BE2C (cell line): ENCODE results near the gene ME3.
"Not testable (repeated sequence)": the region's sequence is repeated elsewhere in the genome, so short reads cannot be mapped to it uniquely, and the experiment has no call there.

ENCODE experiments used
- DNase-seq: peaks from one replicate; pipeline ENCODE4 v3.0.0-alpha.2; 2020
- H3K27me3 ChIP-seq: fragments of 250-450 bp; sonication (Bioruptor Pico); 2 replicates; pipeline ENCODE4 v1.5.1; 2020; ENCODE audit warnings: mild to moderate bottlenecking
- H3K36me3 ChIP-seq: fragments of 250-450 bp; sonication (Bioruptor Pico); 2 replicates; pipeline ENCODE4 v1.5.1; 2020; ENCODE audit warnings: mild to moderate bottlenecking
- H3K4me1 ChIP-seq: fragments of 250-450 bp; sonication (Bioruptor Pico); 2 replicates; pipeline ENCODE4 v1.5.1; 2020
- H3K4me3 ChIP-seq: 2 replicates; pipeline ENCODE4 v1.5.1; 2011; ENCODE audit warnings: low read depth, low read length
- H3K9me3 ChIP-seq: fragments of 250-450 bp; sonication (Bioruptor Pico); 2 replicates; pipeline ENCODE4 v1.5.1; 2020
- TF ChIP-seq, protein P1 (sequence below): IDR thresholded peaks from 2 replicates; pipeline ENCODE4 v1.5.1; 2012; ENCODE audit warnings: mild to moderate bottlenecking, low read depth, low read length

ME3 gene

DNA sequence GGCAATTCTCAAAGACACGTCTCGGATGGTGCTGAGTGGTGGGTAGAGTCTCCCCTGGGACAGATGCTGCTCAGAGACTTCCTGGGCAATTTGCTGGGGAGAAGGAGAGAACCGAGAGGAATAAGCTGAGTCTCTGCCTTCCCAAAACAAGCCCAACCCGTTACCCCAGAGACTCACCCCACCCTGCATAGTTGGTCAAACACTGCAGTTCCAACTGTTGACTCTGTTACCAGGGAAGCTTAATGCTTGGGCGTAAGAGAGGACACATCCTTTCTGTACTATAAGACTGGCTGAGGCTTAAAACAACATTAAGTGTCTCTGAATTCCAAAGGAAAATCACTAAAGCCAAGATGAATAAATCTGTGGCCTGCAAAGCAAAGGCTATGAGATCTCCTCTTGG is 229.6 kb downstream of the ME3 start:
- no peaks in the 10 kb centered on the region for H3K4me1 ChIP-seq
- no peak for DNase-seq
- no peaks in the 10 kb centered on the region for H3K36me3 ChIP-seq
- TF ChIP-seq, protein P1, sequence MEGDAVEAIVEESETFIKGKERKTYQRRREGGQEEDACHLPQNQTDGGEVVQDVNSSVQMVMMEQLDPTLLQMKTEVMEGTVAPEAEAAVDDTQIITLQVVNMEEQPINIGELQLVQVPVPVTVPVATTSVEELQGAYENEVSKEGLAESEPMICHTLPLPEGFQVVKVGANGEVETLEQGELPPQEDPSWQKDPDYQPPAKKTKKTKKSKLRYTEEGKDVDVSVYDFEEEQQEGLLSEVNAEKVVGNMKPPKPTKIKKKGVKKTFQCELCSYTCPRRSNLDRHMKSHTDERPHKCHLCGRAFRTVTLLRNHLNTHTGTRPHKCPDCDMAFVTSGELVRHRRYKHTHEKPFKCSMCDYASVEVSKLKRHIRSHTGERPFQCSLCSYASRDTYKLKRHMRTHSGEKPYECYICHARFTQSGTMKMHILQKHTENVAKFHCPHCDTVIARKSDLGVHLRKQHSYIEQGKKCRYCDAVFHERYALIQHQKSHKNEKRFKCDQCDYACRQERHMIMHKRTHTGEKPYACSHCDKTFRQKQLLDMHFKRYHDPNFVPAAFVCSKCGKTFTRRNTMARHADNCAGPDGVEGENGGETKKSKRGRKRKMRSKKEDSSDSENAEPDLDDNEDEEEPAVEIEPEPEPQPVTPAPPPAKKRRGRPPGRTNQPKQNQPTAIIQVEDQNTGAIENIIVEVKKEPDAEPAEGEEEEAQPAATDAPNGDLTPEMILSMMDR: no peak
- H3K9me3 ChIP-seq: no peaks in the 10 kb centered on the region
- H3K27me3 ChIP-seq: no peaks in the 10 kb centered on the region
- no peak overlapping the region for H3K4me3 ChIP-seq

DNA sequence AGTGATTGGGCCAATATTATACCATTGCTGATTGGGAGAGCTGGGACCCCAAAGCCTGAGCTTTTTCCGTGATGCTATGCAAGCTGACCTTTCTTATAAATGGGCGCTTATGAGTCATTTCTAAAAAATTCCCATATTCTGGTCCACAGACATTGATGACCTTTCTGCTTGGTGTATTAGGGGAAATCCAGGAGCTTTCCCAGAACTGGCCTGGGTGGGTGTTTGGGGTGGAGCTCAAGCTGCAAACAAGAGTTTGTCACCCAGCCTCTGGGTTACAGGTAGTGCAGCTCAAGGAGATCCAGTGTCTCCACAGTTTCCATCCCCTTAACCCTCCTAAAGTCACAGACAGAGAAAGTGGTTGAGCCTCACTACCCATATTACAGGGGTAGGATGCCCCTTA is 230.0 kb downstream of the ME3 start:
- DNase-seq: no peak
- H3K4me3 ChIP-seq: no peak overlapping the region
- H3K4me1 ChIP-seq: no peaks in the 10 kb centered on the region
- H3K27me3 ChIP-seq: no peaks in the 10 kb centered on the region
- no peaks in the 10 kb centered on the region for H3K36me3 ChIP-seq
- TF ChIP-seq, protein P1: no peak
- H3K9me3 ChIP-seq: no peaks in the 10 kb centered on the region

DNA sequence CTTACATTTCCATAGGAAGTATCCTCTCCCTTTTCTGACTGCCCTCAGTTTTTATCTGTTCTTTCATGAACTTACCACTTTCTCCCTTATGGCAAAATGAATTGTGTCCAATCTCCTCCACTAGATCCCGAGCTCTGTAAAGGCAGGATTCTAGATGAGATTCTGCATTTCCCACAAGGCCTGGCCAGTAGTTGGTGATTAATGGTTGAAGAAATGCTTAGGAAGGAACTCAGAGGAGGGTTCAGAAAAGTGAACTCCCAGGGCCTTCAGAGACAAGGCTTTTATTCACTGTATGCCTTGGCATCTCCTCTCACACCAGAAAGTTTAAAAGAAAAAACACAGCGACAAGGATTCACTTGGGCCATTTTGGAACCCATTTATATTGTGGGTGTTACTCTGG is 231.6 kb downstream of the ME3 start:
- TF ChIP-seq, protein P1: no peak

DNA sequence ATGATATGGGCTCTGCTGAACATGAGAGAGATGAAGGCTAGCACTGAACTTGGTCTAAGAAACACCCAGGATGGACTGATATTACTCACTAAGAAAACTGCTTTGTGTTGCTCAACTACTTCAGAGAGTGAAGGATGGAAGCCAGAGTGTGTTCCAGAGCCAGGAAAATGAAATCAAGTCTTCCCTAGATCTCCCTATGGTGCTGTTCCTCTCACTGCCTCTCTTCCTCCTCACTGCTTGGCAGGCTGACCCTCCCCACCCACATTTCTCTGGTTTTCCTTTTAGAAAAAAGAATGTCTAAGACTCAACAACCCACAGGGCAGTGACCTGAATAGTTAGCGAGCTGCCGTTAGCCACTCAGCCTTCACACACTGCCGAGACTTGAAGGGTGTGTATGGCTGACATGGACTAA is 232.1 kb downstream of the ME3 start:
- H3K36me3 ChIP-seq: no peaks in the 10 kb centered on the region
- no peak overlapping the region for H3K4me3 ChIP-seq
- TF ChIP-seq, protein P1: no peak
- DNase-seq: no peak
- no peaks in the 10 kb centered on the region for H3K9me3 ChIP-seq
- no peaks in the 10 kb centered on the region for H3K4me1 ChIP-seq
- no peaks in the 10 kb centered on the region for H3K27me3 ChIP-seq

More for the DNA sequence above, 231.6 kb downstream of the ME3 start:
- H3K4me1 ChIP-seq: no peaks in the 10 kb centered on the region
- H3K9me3 ChIP-seq: no peaks in the 10 kb centered on the region
- H3K36me3 ChIP-seq: no peaks in the 10 kb centered on the region
- H3K27me3 ChIP-seq: no peaks in the 10 kb centered on the region
- no peak overlapping the region for H3K4me3 ChIP-seq
- no peak for DNase-seq

DNA sequence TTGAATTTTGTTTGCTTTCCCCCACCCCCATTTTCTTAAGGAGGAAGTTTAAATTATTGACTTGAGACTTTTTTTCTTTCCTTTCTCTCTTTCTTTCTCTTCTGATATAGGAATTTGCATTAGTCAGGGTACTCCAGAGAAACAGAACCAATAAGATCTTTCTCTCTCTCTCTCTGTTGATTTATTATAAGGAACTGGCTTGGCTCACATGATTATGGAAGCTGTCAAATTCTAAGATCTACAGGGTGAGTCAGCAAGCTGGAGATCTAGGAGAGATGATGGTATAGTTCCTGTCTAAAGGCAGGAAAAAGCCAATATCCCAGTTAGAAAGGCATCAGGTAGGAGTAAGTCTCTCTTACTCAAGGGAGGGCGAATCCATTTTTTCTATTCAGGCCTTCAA is 233.7 kb downstream of the ME3 start:
- Histone ChIP-seq H3K27me3 (no peaks in the 10 kb centered on the region), H3K4me1 (no peaks in the 10 kb centered on the region), H3K4me3 (no peak overlapping the region), H3K9me3 (no peaks in the 10 kb centered on the region), H3K36me3 (no peaks in the 10 kb centered on the region)
- TF ChIP-seq, protein P1: no peak
- DNase-seq: no peak

DNA sequence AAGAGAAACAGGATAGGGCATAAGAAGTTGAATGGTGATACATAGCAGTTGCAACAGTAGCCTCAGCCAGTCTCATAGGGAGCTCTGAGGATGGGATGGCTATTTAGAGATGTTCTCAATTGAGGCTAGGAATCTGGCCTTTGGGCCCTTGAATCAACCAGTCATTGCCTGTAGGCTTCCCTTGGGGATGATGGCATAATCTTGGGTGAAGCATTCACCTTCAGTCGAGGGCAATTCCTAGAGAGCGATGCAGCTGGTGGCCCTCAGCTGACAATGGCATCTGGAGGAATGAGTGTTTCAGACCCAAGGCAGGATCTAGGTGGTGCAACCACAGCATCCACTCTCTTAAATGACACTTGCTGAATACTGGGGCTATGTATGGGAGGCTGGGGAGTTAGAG is 236.7 kb downstream of the ME3 start:
- TF ChIP-seq, protein P1: no peak
- no peaks in the 10 kb centered on the region for H3K9me3 ChIP-seq
- no peak overlapping the region for H3K4me3 ChIP-seq
- no peaks in the 10 kb centered on the region for H3K27me3 ChIP-seq
- no peaks in the 10 kb centered on the region for H3K4me1 ChIP-seq
- H3K36me3 ChIP-seq: no peaks in the 10 kb centered on the region
- DNase-seq: no peak

DNA sequence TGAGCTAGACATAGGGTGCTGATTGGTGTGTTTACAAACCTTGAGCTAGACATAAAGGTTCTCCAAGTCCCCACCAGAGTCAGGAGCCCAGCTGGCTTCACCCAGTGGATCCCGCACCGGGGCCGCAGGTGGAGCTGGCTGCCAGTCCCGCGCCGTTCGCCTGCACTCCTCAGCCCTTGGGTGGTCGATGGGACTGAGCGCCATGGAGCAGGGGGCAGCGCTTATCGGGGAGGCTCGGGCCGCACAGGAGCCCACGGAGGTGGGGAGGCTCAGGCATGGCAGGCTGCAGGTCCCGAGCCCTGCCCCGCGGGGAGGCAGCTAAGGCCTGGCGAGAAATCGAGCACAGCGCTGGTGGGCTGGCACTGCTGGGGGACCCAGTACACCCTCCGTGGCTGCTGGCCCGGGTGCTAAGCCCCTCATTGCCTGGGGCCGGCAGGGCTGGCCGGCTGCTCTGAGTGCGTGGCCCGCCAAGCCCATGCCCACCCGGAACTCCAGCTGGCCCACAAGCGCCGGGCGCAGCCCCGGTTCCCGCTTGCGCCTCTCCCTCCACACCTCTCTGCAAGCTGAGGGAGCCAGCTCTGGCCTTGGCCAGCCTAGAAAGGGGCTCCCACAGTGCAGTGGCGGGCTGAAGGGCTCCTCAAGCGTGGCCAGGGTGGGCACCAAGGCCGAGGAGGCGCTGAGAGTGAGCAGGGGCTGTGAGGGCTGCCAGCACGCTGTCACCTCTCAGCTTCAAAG is 238.9 kb downstream of the ME3 start:
- H3K4me1 ChIP-seq, H3K27me3 ChIP-seq, H3K36me3 ChIP-seq, H3K9me3 ChIP-seq, DNase-seq, H3K4me3 ChIP-seq: not testable (repeated sequence)
